ENCODE data around the gene C18orf54. TPM values are rescaled to one million over a fixed set of nuclear protein-coding genes. Genes with fewer than 3 reads are reported as not detected.
"Not testable (repeated sequence)": the region's sequence is repeated elsewhere in the genome, so short reads cannot be mapped to it uniquely, and the experiment has no call there.

C18orf54 gene
- total RNA-seq, 1 experiment from 2014 or later: 7.7 TPM

DNA sequence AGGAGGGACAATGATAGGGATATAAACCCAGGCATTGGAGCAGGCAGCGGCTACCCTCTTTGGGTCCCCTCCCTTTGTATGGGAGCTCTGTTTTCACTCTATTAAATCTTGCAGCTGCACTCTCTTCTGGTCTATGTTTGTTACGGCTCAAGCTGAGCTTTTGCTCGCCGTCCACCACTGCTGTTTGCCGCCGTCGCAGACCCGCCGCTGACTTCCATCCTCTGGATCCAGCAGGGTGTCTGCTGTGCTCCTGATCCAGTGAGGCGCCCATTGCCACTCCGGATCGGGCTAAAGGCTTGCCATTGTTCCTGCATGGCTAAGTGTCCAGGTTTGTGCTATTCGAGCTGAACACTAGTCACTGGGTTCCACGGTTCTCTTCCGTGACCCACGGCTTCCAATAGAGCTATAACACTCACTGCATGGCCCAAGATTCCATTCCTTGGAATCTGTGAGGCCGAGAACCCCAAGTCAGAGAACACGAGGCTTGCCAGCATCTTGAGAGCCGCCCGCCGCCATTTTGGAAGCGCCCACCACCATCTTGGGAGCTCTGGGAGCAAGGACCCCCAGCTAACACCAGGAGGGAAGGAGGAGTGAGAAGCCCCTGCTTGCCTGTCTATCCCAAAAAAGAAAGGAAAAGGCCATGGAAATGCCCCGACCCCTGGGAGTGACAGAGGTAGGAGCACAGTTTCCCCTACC is 29.2 kb downstream of the C18orf54 start:
- DNase-seq (ENCODE audit: low read depth): not testable (repeated sequence)

DNA sequence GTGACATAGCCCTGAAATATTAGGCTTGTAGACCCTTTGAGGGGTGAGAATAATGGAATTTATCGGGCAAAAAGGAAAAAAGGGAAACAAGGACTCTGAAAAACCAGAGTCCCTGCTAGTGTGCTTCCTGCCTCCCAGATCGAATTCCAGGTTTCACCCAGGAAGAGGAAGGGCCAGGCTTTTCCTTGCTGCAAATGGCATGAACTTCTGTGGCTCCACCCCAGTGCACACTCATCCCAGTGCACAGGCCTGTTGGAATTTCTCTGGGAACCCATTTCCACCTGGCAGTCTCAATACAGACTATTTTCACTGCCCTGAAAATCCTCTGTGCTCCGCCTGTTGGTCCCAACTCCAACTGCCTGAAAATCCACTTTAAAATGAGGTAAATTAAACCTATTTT is 29.9 kb downstream of the C18orf54 start:
- DNase-seq (ENCODE audit: low read depth): peak; percentile 13

GRCh38 chr18:54388203-54389142 is 30.8 kb downstream of the C18orf54 start:
- peak; percentile 81 for DNase-seq (ENCODE audit: low read depth)

DNA sequence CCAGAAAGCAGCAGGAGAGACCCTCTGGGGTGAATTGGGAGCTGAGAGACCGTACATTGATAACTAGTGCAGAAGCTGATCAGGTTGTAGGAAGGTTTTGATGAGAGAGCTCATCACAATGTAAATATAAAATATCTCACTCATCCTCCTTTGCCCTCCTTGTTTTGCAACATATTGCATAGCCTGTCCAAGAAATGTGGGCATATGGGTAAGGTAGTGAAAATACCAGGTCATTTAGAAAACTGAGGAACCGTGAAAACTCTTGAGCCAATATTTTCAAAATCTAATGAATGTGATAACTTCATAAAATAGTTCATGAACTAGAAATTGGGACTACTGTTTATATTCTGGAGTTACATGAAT is 31.4 kb downstream of the C18orf54 start:
- no peak for DNase-seq (ENCODE audit: low read depth)

GRCh38 chr18:54390838-54391237 is 33.1 kb downstream of the C18orf54 start:
- DNase-seq (ENCODE audit: low read depth): no peak

DNA sequence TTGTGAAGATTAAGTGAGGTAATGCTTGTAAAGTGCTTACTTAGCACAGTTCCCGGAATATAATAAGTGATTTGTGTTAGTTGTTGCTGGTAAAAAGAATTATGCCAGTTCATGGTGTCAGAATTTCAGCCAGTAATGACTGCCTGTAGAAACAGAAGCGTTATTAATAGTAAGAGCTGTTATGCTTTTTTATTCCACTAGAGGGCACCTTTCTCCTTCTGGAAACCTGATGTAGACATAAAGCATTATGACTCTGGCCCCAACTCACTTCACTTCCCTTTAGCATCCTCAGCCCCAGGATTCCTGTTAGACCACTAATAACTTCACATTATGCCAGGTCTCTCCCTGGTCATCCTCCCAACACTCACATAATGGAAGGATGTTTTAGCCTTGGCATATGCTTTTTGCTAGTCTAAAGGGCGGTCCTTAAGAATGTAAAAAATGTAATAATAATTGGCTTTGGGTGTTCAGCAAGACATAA is 34.9 kb downstream of the C18orf54 start:
- DNase-seq (ENCODE audit: low read depth): peak; percentile 11

DNA sequence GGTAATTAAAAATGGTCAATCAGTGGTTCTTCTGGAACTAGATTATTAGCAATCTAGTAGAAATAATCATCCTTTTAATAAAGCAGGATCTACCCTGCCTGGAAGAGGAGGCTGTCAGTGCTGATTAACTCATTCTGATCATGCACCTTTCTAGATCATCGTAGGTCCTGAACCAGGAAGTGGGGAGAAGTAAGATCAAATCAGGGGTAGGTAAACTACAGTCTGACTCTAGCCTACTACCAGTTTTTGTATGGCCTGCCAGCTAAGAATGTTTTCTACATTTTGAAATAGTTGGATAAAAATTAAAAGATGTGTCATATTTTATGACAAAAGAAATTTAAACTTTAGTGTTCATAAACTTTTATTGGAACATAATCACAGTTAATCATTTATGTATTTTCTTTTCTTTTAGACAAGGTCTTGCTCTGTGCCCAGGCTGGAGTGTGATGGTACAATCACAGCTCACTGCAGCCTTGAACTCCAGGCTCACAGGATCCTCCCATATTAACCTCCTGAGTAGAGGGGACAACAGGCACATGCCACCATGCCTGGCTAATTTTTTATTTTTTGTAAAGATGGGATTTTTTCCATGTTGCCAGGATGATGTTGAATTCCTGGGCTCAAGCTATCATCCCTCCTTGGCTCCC is 36.1 kb downstream of the C18orf54 start:
- no peak for DNase-seq (ENCODE audit: low read depth)

DNA sequence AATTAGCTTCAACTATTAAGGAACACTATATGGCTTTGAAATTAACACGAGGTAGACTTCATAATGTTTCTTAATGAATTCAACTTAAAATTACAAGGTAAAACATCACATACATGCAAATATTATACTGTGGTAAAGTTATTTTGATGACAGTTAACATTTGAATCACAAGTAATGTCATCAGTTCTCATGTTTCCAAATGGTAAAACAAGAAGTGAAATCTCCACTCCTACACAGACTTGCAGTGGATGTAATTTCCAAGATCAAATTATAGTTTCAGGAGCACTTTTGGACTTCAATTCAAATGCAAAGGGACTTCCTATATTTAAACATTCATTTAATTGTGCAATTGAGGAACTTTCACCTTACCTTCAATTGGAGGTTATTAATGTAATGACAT is 39.1 kb downstream of the C18orf54 start:
- DNase-seq (ENCODE audit: low read depth): no peak

GRCh38 chr18:54405290-54405689 is 47.6 kb downstream of the C18orf54 start:
- no peak for DNase-seq (ENCODE audit: low read depth)

DNA sequence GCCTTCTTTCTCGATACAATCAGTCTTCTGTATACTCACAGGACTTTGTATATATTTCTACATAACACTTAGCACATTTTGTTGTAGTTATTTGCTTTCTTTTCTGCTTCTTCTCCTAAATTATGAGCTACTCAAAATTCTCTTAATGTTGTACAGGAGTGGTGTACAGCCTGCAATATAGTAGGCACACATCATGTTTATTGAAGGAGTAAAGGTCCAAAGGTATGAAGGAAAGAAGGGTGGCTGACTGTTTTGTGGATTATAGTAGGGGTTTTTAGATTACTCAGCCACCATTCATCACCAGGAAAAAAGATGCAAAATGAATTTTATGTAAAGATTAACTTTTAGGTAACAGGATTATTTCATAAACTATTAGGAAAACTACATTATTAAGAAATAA is 54.1 kb downstream of the C18orf54 start:
- no peak for DNase-seq (ENCODE audit: low read depth)

GRCh38 chr18:54415086-54415485 is 57.4 kb downstream of the C18orf54 start:
- no peak for DNase-seq (ENCODE audit: low read depth)

GRCh38 chr18:54416436-54416835 is 58.7 kb downstream of the C18orf54 start:
- DNase-seq (ENCODE audit: low read depth): peak; percentile 4

- no peak for DNase-seq (ENCODE audit: low read depth)
Measured at GRCh38 chr18:54423831-54424230, 66.1 kb downstream of the C18orf54 start.

DNA sequence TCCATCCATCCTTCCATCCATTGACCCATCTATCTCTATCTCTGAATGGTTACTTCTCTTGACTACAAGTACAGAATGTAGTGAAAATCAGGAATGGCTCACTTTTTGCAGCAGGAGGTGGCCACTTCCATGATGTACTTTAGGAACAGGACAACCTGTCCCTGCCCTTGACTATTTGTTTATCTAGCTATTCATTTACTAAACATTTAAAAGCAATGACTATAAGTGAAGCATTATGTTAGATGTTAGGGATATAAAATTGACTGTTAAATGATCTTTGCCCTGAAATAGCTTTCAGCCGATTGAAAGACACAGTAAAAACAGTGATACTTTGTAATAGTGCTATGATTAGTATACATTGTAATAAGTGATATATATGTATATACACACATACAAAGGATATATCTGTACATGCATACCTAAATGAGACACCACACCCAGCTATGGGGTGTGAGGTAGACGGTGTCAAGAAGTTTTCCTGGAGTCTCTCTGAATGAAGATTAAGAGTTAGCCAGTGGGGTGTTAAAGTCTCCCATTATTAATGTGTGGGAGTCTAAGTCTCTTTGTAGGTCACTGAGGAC is 68.5 kb downstream of the C18orf54 start:
- no peak for DNase-seq (ENCODE audit: low read depth)

Other genes with a start within 250 kb of the C18orf54 start
- 21.9 and 23.5 TPM in 2 replicates for gene MBD2, start 133.2 kb upstream of the C18orf54 start, total RNA-seq (2014; rRNA removed; shearing (Covaris generic))
- gene POLI, start 88.4 kb upstream of the C18orf54 start, total RNA-seq (2014; rRNA removed; shearing (Covaris generic)): 3.6 and 10.5 TPM in 2 replicates
- 0.11 TPM in 1 of 2 replicates, not detected in the other for gene STARD6, start within 50 bp of the C18orf54 start, total RNA-seq (2014; rRNA removed; shearing (Covaris generic))
- not detected in 2 replicates for gene DYNAP, start 233.3 kb downstream of the C18orf54 start, total RNA-seq (2014; rRNA removed; shearing (Covaris generic))